Activated CD4-positive, alpha-beta T cell treated with anti-CD3 and anti-CD28 coated beads for 48 hours (primary cell): ENCODE results near the gene FLRT2.

Experiments used
- DNase-seq: peaks from one replicate; pipeline ENCODE4 v3.0.0-alpha.2; 2020

The FLRT2 gene, protein sequence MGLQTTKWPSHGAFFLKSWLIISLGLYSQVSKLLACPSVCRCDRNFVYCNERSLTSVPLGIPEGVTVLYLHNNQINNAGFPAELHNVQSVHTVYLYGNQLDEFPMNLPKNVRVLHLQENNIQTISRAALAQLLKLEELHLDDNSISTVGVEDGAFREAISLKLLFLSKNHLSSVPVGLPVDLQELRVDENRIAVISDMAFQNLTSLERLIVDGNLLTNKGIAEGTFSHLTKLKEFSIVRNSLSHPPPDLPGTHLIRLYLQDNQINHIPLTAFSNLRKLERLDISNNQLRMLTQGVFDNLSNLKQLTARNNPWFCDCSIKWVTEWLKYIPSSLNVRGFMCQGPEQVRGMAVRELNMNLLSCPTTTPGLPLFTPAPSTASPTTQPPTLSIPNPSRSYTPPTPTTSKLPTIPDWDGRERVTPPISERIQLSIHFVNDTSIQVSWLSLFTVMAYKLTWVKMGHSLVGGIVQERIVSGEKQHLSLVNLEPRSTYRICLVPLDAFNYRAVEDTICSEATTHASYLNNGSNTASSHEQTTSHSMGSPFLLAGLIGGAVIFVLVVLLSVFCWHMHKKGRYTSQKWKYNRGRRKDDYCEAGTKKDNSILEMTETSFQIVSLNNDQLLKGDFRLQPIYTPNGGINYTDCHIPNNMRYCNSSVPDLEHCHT

DNA sequence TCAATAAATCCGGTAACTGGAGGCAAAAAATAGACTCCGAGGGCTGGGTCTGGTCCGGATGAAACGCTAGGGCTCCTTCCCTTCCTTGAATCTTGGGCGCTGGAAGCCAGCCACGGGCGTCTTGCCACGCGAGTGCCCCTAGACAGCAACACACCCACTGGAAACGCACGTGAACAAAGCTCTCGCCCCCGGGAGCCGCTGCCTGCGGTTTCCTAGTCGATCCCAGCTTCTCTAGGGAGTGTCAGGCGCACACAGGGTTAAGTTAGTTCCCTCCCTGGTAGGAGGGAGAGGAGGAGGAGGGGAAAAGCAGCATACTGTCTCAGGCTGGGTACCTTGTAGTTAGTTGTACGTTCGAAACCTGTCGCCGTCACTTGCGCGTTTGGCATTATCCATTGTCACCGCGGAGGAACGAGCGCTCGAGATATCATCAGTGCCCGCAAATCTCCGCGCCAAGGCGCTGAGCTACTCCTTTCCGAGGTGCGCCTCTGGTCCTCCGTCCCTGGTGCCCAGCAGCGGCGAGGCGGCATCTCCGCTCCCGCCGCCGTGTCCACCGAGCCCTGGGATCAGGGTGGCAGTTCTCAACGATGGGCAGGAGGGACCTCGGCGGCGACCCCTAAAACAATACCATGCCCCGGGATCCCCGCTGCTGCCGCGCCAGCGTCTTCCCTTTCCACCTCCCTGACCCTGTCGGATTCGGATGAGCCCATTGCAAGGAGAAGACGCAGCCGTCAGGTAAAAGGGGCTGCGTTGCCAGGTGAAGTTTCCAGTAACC lies at the start of gene FLRT2:
TSS of gene FLRT2 (plus strand) at position 342 of the 772 bp plus-strand sequence. CDS start 91,371 bp downstream, outside the sequence.
- peak; percentile 27 for DNase-seq

- no peak for DNase-seq
These were observed 48.5 kb upstream of the FLRT2 start for GRCh38 chr14:85481471-85481870.

GRCh38 chr14:85482552-85482951 lies 47.4 kb upstream of the FLRT2 start:
- no peak for DNase-seq

- no peak for DNase-seq
These were observed 46.9 kb upstream of the FLRT2 start for GRCh38 chr14:85483037-85483436.

GRCh38 chr14:85483652-85484051 lies 46.3 kb upstream of the FLRT2 start:
- no peak for DNase-seq

- DNase-seq = no peak
These were observed 42.7 kb upstream of the FLRT2 start for GRCh38 chr14:85487215-85487614.

- no peak for DNase-seq
These were observed 28.2 kb upstream of the FLRT2 start for GRCh38 chr14:85501751-85502150.

- DNase-seq = no peak
These were observed 21.1 kb upstream of the FLRT2 start for GRCh38 chr14:85508863-85509262.

- DNase-seq = no peak
These were observed 17.5 kb upstream of the FLRT2 start for GRCh38 chr14:85512451-85512850.

DNA sequence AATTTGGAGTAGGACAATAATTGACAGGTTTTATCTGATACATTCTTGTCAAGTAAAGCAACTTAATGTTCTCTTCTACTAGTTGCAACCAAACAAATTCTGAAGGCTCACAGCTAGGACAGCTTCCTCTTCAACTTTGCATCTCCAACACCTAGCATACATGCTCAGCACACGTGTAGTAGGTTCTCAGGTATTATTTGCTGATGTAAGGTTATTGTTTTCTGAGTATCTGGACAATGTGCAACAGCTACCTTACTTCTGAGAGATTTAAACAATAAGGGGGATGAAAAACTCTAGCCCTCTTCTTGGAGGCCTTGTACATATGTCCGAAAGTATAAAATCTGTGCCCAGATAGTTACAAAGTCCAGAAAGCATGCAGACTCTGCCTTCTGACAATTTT lies 15.5 kb upstream of the FLRT2 start:
- DNase-seq = no peak

GRCh38 chr14:85516239-85517113 lies 13.5 kb upstream of the FLRT2 start:
- DNase-seq = no peak

- no peak for DNase-seq
These were observed 12.7 kb upstream of the FLRT2 start for GRCh38 chr14:85517114-85517688.

GRCh38 chr14:85519661-85520305 lies 10.2 kb upstream of the FLRT2 start:
- no peak for DNase-seq

DNA sequence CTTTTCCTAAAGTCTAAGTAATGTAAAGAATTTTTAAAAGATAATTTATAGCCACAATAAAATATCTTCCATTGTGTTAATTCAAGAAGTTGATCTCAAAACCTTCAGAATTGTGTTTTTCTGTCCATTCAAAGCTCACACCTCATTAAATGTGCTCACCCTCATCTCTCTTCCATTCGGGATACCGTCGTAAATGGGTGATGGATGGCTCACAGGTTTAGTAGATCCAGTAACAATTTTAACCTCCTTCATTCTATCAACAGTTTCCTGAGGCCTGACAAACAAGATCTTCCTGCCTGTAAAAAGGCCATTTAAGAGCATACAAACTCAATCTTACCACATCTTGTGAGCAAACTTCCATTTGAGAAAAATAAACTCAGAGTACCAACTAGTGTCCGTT lies 9.4 kb upstream of the FLRT2 start:
- DNase-seq = no peak

DNA sequence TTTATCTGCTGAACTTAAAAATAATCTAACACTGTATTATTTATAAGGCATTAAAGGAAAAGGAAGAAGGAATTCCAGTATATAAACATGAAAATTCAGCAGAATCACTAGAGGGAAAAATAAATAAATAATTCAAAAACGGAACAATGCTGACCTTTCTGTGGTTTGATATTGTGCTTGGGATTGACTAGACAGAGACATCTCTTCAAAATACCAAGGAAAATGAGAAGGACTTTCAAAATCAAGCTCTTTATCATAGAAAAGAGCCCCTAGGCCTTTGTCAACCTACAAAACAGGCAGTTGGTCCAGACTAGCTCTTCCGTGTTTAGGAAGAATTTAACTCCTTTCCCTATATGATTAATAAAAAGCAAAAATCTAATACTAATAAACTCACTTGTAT lies 6.3 kb upstream of the FLRT2 start:
- DNase-seq = no peak

DNA sequence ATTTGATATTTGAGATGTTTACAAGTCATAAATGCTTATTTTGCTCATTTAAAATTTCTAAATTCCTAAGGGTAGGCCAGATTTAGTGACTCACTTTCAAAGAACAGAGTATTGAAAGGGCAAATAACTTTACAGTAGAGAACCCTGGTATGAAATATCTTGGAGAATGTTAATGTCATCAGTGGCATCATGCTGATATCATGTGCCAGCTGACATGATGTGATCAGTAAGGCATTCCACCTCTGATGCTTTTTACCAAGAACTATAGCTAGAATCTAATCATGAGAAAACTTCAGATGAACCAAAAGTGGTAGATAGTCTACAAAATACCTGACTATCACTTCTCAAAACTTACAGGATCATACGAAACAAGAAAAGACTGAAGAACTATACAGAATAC lies 2.9 kb upstream of the FLRT2 start:
- no peak for DNase-seq

DNA sequence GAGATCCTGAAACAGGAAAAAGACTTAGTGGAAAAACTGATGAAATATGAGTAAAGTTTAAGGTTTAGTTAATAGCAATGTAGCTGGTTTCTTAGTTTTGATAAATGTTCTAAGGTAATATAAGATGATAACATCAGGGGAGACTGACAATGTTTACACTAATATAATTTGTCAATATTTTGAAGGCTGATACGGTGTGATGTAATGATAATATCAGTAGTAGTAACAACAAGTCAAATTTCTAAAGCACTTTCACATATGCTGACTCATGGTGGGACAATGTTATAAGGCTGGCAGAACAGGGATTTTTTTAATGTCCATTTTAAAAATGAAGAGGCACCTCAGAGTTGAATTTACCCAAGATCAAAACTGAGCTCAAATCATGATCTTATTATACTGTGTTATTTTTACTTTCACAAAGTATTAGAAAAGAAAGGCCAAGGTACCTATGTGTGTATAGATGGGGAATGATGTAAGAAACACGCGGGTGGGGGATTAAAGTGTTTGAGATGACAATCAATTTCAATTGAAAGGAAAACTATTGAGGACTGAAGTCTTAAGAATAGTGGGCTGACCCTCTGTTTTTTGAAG lies 2.4 kb upstream of the FLRT2 start:
- DNase-seq = no peak

DNA sequence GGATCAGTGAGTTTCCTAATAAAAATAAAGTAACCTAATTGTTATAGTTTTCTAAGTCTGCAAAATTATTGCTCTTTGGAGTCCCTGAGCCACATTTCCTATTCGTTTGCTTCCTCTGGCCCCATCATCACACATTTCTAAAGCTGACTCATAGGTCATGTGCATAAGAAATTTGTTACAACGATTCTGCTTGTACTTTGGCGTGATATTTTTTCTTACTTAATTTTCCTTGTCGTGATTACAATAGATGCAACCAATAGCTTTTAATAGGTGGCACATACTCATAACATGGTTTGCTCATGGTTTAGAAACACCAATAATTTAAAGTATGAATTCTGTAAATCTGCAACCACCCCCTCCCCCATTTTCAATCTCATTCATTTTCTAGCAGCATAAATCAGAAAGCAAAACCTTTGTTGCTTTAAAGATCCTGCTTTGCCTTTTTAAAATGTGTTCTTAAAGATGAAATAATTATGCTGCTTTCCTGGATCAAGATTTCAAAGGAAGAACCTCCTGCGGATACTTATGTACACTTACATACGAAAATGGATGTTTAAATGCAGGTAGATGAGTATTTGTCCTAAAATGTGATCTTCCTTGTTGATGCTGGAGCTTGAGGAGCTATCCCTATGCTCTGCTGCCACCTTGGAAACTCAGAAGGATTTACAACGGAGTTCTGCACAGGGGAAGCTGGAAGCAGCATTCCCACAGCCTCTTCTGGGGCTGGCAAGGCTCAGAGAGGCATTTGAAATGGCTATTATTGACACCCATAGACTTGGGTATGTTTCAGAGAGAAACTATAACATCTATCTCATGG lies 1.7 kb upstream of the FLRT2 start:
- DNase-seq = no peak

- no peak for DNase-seq
These were observed 880 bp upstream of the FLRT2 start for GRCh38 chr14:85528897-85529631.

- DNase-seq = no peak
These were observed 682 bp downstream of the FLRT2 start for GRCh38 chr14:85530626-85531025.
